K562 (cell line): ENCODE measurements around the gene SHB. TPM values are rescaled to one million over a fixed set of nuclear protein-coding genes. Genes with fewer than 3 reads are reported as not detected.

ENCODE experiments used
- ATAC-seq: fragments of 200-7000 bp; cut with Tn5 transposase; 3 replicates; pipeline ENCODE4 v1.9.1; 2020; ENCODE audit warnings: moderate library complexity
- BruUV-seq: library from RNA; stranded (reverse); fragments of 400-500 nt; replicated peaks from 2 replicates; lab custom pipeline; 2021; lab: Mats Ljungman, UMichigan
- CTCF ChIA-PET: fragments of 300-600 bp; formaldehyde crosslinking; extraction: SDS; loops from one replicate; lab custom pipeline; 2021; ENCODE audit warnings: low intra/inter-chr PET ratio; lab: Yijun Ruan, JAX
- POLR2A ChIA-PET: fragments of 300-600, 350-650 bp; sonication (Branson Sonifier 250); formaldehyde crosslinking; extraction: SDS; loops from one replicate; lab custom pipeline; 2021; ENCODE audit warnings: antibody characterized with exemption, inconsistent platforms; lab: Yijun Ruan, JAX
- DNase-seq, 4 experiments: peaks; one replicate each; pipeline versions ENCODE4 v3.0.0 to v3.0.0-alpha.2; 2011 to 2018; ENCODE audit warnings: low spot score in 3 of 4, mixed read lengths in 3 of 4; ENCODE audit errors: extremely low read depth in 1 of 4
- FAIRE-seq: peaks from 2 replicates; lab custom pipeline; 2011; peaks lifted over from hg19 to GRCh38; lab: Jason Lieb, UNC
- H2AFZ ChIP-seq: 2 replicates; pipeline ENCODE4 v1.6.0; 2011; ENCODE audit warnings: low read depth, low read length, control low read depth, inconsistent platforms
- H3K27ac ChIP-seq: fragments of 200-600 bp; 3 replicates; pipeline ENCODE4 v1.8.0; 2011; ENCODE audit warnings: low read depth, mild to moderate bottlenecking, control low read depth, inconsistent platforms, low read length, moderate library complexity, mixed read lengths; ENCODE audit errors: extremely low read depth
- H3K27me3 ChIP-seq, 2 experiments: fragments of 300-600 bp in 1 of 2; 2 replicates in 1 of 2; 3 replicates in 1 of 2; pipeline versions ENCODE4 v1.6.0 to v1.8.0; 2011; ENCODE audit warnings: inconsistent platforms in 2 of 2, low read length in 2 of 2, mild to moderate bottlenecking in 1 of 2, mixed read lengths in 1 of 2, moderate library complexity in 1 of 2; ENCODE audit not compliant: control insufficient read depth in 2 of 2, insufficient read depth in 2 of 2
- H3K36me3 ChIP-seq: fragments of 300-600 bp; 3 replicates; pipeline ENCODE4 v1.8.0; 2011; ENCODE audit warnings: mild to moderate bottlenecking, low read length, inconsistent platforms; ENCODE audit not compliant: control insufficient read depth, insufficient read depth
- H3K4me1 ChIP-seq, 2 experiments: fragments of 200-600 bp in 1 of 2; replicated peaks in 1 of 2; 2 replicates in 1 of 2; 3 replicates in 1 of 2; pipeline versions ENCODE4 v1.5.1 to v1.8.0; 2011; ENCODE audit warnings: inconsistent platforms in 2 of 2, low read length in 2 of 2, mild to moderate bottlenecking in 1 of 2, mixed read lengths in 1 of 2, moderate library complexity in 1 of 2; ENCODE audit not compliant: control insufficient read depth in 2 of 2, insufficient read depth in 2 of 2
- H3K4me2 ChIP-seq: 2 replicates; pipeline ENCODE4 v1.6.1; 2011; ENCODE audit warnings: low read length, control low read depth, inconsistent platforms, mixed read lengths; ENCODE audit not compliant: insufficient read depth
- H3K4me3 ChIP-seq: fragments of 200-600 bp; sonication (generic), shearing (Covaris generic); 2 replicates; pipeline ENCODE4 v1.5.1; 2016; ENCODE audit warnings: control low read depth, inconsistent platforms
- H3K79me2 ChIP-seq: fragments of 200-600 bp; 3 replicates; pipeline ENCODE4 v1.8.0; 2011; ENCODE audit warnings: low read length, inconsistent platforms; ENCODE audit not compliant: control insufficient read depth, insufficient read depth
- H3K9ac ChIP-seq, 2 experiments: 2 replicates each; pipeline versions ENCODE4 v1.6.0 to v1.6.1; 2011; ENCODE audit warnings: low read depth in 2 of 2, low read length in 2 of 2, control low read depth in 1 of 2, inconsistent platforms in 1 of 2, mild to moderate bottlenecking in 1 of 2, mixed read lengths in 1 of 2; ENCODE audit not compliant: insufficient read depth in 1 of 2
- H3K9me1 ChIP-seq: one replicate; pipeline ENCODE4 v1.6.0; 2011; ENCODE audit warnings: inconsistent platforms, mild to moderate bottlenecking, low read length, moderate library complexity; ENCODE audit not compliant: control insufficient read depth, insufficient read depth
- H3K9me3 ChIP-seq: replicated peaks from 2 replicates; pipeline ENCODE4 v1.5.1; 2011; ENCODE audit warnings: low read depth, low read length, inconsistent platforms; ENCODE audit not compliant: control insufficient read depth, insufficient read depth
- H4K20me1 ChIP-seq: replicated peaks from 2 replicates; pipeline ENCODE4 v1.6.1; 2011; ENCODE audit warnings: low read length, inconsistent platforms, mixed read lengths; ENCODE audit not compliant: control insufficient read depth, insufficient read depth
- CEBPB ChIP-seq: fragments of 450-650 bp; IDR thresholded peaks from 2 replicates; pipeline ENCODE4 v1.6.1; 2016; ENCODE audit warnings: missing genetic modification characterization, missing compliant biosample characterization
- CEBPG ChIP-seq, 3 experiments: fragments of 200-800 bp in 1 of 3; sonication (Bioruptor generic) in 1 of 3; sonication (generic) in 1 of 3; formaldehyde crosslinking in 1 of 3; IDR thresholded peaks in 2 of 3; conservative IDR thresholded peaks in 1 of 3; 2 replicates each; pipeline versions ENCODE4 v1.6.1 to v1.8.0; 2016 to 2022; ENCODE audit warnings: missing compliant biosample characterization in 2 of 3, missing genetic modification characterization in 2 of 3, mild to moderate bottlenecking in 1 of 3, missing genetic modification reagents in 1 of 3
- HOXB6 ChIP-seq: fragments of 250-450 bp; sonication (Bioruptor Pico); IDR thresholded peaks from 2 replicates; pipeline ENCODE4 v1.5.1; 2022; ENCODE audit warnings: mild to moderate bottlenecking, borderline replicate concordance
- WGBS: fragments of 100-300 bp; shearing (Covaris generic); methylation state at CpG from one replicate; pipeline ENCODE4 v1.1.6; 2016; ENCODE audit warnings: low coverage, mixed read lengths; ENCODE audit not compliant: insufficient coverage; ENCODE audit errors: missing lambda C conversion rate; 5-methylcytosine and 5-hydroxymethylcytosine counted together
- in situ Hi-C: fragments of 300-500 bp; cut with MboI; formaldehyde crosslinking; loops from 4 replicates; pipeline ENCODE4 v1.15.0; 2018; ENCODE audit warnings: inconsistent platforms, mixed read lengths
- intact Hi-C: fragments of 100-400 bp; cut with micrococcal nuclease; formaldehyde crosslinking; loops from 2 replicates; pipeline ENCODE4 v1.14.2; 2022
- polyA plus RNA-seq, 8 experiments: library from polyadenylated mRNA; depleted of rRNA in 4 of 8; stranded (reverse) in 5 of 8; unstranded in 3 of 8; fragments of >200 nt; fragmentation: Nextera tagmentation in 2 of 8; fragmentation: Illumina TruSeq in 1 of 8; extraction: Ambion mirVana in 2 of 8; extraction: Trizol in 1 of 8; gene quantifications; 2 replicates each; pipeline versions ENCODE4 v1.2.1 to v1.2.3, GENCODE V29; 2011 to 2014; ENCODE audit warnings: inconsistent platforms in 1 of 8, missing spikeins in 1 of 8
- total RNA-seq, 7 experiments: library from RNA; depleted of rRNA in 6 of 7; stranded (reverse); fragments of >200 nt in 6 of 7; fragmentation: Illumina TruSeq in 2 of 7; extraction: Trizol in 2 of 7; gene quantifications; 2 replicates each; pipeline versions ENCODE4 v1.2.1 to v1.2.3, GENCODE V29; 2011 to 2021; ENCODE audit warnings: low replicate concordance in 1 of 7

SHB gene
- total and polyA plus RNA-seq, 9 of the 15 experiments (the other 6 are each of a cell fraction or from before 2014, with no cell fraction given), result 0.78 to 16.0 (median 5.3) TPM

DNA sequence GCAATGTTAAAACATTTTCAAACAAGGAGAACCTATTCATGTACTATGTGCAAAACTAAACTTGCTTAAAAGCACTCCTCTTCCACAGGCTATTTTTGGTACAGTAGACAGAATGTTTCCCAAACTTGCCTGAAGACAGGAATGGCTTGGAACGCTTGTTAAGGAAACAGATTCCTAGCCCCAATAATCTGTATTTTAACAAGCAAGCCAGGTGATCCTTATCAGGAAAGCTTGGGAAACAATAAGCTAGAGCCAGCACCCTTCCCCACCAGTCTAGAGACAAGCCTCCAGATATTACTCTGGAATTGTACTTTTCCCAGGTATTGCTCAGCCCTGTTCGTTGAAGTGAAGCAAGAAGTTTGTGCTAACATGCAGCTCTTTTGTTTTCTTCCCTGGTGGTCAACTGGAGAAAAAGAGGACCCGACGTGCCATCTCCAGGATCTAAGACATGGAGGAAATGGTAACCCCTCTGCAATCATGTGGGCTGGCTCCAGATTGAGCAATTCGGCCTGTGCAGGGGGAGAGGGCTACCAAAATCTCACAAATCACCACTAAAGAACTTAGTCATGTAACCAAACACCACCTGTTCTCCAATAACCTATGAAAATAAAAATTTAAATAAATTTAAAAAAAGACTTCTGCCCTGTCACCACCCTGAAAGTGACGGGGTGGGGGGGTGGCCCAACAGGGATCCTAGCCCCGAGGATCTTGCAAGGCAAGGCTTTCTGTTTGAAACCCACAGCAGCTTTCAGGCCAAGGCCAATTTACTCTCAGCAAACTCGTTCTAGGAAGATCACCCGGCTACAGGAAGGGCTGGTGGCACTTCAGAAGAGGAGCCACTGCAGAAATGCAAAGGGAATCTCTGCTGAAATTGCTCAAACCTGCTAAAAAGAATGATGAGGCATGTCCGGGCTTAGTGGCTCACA lies 48.6 kb downstream of the SHB start:
- ChIA-PET POLR2A (interaction anchor here (0.8 to 0.9 kb wide), 2 partner anchors 9 to 12 kb away, joined by 3 read pairs; no protein-coding TSS in a partner anchor), CTCF (no interaction called here)
- Histone ChIP-seq H4K20me1 (peaks cover 23% of the 10 kb centered on the region), H3K4me1 (peaks cover 7 to 17% of the 10 kb centered on the region in 2 experiments; a peak in 3 of 5 replicates), H3K9me3 (no peaks in the 10 kb centered on the region), H3K36me3 (peaks cover 4% of the 10 kb centered on the region; the same call in 1 of the 3 replicates), H3K27me3 (no peaks in the 10 kb centered on the region), H3K4me2 (no peak overlapping the region), H3K9ac (no peak overlapping the region; a peak in 1 of 4 replicates), H3K9me1 (no peaks in the 10 kb centered on the region), H3K79me2 (peaks cover 5% of the 10 kb centered on the region; the same call in 1 of the 3 replicates), H2AFZ (no peak overlapping the region), H3K4me3 (no peak overlapping the region), H3K27ac (no peak overlapping the region)
- intact Hi-C loops, result no loop called here
- ATAC-seq, result no peak
- TF ChIP-seq HOXB6 (CRISPR knock-in tag) (no peak), CEBPG (CRISPR knock-in tag; IDR thresholded peaks at IDR 0.05) (no peak), CEBPG (tag; conservative IDR thresholded peaks at IDR 0.05 in 1 of 2, IDR thresholded peaks at IDR 0.05 in 1 of 2) (peak; percentile 52 to 77), CEBPB (tag) (peak; percentile 72)
- in situ Hi-C loops, result no loop called here
- WGBS, result 64% methylated on average over 10 of the region's 10 CpGs
- no peak for FAIRE-seq
- no TSS peak for BruUV-seq
- no peak for DNase-seq
